ENCODE results near the gene NAALADL1. TPM values are rescaled to one million over a fixed set of nuclear protein-coding genes. Genes with fewer than 3 reads are reported as not detected.

The NAALADL1 gene, protein sequence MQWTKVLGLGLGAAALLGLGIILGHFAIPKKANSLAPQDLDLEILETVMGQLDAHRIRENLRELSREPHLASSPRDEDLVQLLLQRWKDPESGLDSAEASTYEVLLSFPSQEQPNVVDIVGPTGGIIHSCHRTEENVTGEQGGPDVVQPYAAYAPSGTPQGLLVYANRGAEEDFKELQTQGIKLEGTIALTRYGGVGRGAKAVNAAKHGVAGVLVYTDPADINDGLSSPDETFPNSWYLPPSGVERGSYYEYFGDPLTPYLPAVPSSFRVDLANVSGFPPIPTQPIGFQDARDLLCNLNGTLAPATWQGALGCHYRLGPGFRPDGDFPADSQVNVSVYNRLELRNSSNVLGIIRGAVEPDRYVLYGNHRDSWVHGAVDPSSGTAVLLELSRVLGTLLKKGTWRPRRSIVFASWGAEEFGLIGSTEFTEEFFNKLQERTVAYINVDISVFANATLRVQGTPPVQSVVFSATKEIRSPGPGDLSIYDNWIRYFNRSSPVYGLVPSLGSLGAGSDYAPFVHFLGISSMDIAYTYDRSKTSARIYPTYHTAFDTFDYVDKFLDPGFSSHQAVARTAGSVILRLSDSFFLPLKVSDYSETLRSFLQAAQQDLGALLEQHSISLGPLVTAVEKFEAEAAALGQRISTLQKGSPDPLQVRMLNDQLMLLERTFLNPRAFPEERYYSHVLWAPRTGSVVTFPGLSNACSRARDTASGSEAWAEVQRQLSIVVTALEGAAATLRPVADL
- total RNA-seq: 6.1 and 12.3 TPM in 2 replicates

GRCh38 chr11:65058419-65059054 lies at the start of gene NAALADL1:
Gene NAALADL1 (minus strand): TSS chr11:65058553. CDS start chr11:65058521, 32 bp downstream.

DNA sequence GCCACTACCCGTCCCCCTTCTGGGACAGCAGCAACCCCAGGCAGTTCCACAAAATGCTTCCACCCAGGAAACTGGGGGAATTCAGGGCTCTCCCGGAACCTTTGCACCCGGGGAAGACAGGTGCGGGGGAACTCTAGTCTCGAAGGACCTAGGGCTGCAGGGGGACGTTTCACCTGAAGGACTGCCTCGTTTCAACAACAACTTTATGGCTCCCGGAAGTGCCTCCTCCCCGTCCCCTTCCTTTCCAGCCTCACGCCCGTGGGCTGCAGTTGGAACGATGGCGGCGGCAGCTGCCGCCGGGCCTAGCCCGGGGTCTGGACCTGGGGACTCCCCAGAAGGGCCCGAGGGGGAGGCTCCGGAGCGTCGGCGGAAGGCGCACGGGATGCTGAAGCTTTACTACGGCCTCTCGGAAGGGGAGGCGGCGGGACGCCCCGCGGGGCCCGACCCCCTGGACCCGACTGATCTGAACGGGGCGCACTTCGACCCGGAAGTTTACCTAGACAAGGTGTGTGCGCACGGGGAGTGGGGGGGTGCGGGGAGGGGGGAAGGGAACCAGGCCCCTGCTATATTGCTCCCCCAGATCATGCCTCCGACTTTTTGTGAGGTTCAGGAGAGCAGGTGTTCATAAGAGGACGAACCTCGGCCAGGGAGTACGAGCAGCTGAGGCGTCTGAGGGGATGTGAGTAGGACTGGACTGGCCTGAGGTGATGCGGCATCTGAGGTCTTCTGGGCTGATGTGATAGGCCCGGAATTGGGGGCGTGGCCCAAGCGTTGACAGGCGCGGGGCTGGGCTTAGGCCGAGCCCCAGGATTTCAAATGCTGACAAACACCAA lies 37.8 kb upstream of the NAALADL1 start, which contains the start of gene VPS51:
VPS51 (plus strand) TSS at position 241 of the 833 bp plus-strand sequence; CDS start at position 278, 37 bp downstream.

DNA sequence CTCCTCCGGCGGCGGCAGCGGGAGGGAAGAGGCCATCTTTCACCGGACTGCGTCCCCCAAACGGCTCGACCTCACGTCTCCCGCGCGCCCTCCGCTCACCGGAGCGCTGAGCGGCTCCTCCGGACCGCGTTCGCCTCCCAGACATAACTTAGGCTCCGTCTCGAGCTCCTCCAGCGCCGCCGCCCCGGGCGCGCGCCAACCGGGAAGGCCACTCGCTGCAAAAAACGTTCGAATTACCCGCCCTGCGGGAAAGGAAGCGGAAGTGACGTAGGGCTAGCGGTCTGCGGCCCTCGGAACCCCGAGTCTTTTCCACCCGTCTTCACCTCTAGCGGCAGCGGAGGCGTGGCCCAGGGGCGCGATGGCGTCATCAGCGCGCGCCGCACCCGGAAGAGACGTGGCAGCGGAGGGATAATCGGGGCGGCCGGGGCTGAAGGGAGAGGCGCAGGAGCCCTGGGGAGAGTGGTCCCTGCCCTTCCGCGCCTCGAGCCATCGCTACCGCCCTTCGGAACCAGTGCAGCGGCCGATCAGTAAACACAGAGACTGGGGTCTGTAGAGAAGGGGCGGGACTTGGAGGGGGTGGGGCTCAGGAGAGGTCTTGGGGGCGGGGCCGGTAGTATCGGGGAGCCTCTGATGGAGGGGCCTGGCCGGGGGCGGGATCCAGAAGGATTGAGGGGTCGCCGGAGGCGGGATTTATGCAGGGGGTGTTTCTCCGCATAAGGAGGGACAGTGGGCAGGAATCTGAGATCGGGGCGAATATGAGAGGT lies 25.7 kb upstream of the NAALADL1 start, which contains the start of the genes CDCA5 and ZFPL1:
CDCA5 (minus strand) TSS at position 207 of the 764 bp plus-strand sequence; CDS start at position 145, 62 bp downstream.
ZFPL1 (plus strand) TSS at position 389 of the 764 bp plus-strand sequence. CDS start 477 bp downstream, outside the sequence.

DNA sequence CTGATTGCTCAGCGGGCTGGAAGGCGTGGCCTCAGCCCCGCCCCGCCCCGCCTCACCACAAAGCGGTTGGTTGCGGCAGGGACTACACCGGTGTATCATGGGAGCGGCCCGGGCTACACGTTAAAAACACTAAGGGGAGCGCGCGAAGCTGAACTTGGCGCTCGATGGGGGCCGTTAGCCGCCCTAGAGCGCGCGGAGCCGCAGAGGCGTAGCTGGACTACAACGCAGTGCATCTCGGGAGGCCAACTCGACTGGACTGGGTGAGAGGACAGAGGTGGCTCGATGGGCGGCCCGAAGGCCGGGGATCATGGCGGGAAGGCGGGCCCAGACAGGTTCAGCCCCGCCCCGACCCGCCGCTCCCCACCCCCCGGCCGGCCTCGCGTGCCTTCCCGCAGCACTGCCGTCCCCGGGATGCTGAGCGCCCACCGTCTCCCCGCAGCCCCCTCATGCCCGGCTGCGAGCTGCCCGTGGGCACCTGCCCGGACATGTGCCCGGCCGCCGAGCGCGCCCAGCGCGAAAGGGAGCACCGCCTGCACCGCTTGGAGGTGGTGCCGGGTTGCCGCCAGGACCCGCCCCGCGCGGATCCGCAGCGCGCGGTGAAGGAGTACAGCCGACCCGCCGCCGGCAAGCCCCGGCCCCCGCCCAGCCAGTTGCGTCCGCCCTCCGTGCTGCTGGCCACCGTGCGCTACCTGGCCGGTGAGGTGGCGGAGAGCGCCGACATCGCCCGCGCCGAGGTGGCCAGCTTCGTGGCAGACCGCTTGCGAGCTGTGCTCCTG lies 17.3 kb downstream of the NAALADL1 start, which contains the start of gene SAC3D1:
SAC3D1 (plus strand) TSS at position 364 of the 776 bp plus-strand sequence; CDS start at position 447, 83 bp downstream.

DNA sequence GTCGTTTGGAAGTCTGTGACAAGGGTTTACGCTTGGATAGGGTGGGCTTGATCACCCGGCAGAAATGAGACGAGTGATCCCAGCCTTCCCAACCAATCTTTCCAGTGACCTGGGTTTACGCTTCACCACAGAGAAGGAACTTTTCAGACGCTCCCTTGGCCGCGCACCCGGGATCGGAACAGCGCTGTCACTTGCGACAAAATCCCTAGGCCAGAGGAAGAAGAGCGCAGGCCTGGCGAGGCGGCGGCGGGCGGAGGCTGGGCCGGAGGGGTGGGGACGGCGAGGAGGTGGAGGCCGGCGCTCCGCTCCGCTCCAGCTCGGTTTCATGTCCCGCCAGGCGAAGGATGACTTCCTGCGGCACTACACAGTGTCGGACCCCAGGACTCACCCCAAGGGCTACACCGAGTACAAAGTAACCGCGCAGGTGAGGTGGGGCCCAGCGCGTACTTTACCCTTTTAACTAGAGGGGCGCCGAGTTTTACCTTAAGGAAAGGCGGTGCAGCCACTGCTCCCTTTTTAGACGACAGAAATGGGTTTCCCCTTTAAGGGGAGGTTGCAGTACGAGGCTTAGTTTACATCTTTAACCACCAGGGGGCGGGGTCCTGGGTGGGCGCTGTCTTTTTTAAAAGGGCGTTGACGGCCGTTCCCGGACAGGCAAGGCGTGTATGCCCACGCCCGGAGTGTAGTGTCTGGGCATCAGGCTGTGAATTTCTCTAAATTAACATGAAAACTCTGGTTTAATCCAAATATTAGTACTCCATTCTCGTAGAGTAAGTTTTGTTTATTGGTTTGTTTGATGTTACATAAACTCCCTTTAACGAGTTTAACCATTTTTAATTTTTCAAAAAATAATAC lies 30.9 kb downstream of the NAALADL1 start, which contains the start of gene SNX15:
SNX15 (plus strand) TSS at position 227 of the 855 bp plus-strand sequence; CDS start at position 326, 99 bp downstream.

DNA sequence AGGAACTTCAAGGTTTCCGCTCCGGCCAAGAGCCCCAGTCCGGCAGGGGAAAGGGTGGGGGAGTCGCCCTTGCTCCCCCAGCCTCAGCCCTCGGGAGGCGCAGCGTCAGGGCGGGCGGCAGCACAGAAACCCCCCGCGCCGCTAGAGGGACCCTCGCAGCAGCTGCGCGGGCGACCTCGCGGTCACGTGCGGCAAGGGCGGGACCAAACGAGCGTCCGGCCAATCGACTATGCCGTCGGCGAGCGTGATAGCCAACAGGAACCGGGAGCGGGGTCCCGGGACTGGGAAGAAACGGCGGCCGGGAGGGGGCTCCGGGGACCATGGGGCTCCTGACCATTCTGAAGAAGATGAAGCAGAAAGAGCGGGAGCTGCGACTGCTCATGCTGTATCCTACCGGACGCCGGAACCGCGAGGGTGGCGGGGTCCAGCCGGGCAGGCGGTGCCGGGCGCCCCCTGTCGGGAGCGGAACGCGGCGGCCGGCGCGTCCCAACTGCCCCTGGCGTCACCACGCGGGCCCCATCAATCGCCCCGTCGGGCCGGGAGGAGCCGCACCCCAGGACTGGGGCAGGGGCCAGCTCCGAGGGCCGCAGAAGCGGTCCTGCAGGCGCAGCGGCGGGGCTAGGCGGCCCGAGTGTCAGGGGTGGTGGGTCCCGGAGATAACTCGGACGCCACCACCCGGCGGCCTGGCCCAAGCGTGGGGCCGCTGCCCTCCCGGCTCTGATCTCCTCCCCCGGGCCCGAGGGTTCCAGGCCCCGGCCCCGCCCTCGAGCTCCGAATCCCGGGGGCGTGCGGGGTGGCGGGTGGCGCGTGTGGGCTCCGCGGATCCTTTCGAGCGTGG lies 44.2 kb downstream of the NAALADL1 start, which contains the start of gene ARL2:
ARL2 (plus strand) TSS at position 273 of the 838 bp plus-strand sequence; CDS start at position 321, 48 bp downstream.

DNA sequence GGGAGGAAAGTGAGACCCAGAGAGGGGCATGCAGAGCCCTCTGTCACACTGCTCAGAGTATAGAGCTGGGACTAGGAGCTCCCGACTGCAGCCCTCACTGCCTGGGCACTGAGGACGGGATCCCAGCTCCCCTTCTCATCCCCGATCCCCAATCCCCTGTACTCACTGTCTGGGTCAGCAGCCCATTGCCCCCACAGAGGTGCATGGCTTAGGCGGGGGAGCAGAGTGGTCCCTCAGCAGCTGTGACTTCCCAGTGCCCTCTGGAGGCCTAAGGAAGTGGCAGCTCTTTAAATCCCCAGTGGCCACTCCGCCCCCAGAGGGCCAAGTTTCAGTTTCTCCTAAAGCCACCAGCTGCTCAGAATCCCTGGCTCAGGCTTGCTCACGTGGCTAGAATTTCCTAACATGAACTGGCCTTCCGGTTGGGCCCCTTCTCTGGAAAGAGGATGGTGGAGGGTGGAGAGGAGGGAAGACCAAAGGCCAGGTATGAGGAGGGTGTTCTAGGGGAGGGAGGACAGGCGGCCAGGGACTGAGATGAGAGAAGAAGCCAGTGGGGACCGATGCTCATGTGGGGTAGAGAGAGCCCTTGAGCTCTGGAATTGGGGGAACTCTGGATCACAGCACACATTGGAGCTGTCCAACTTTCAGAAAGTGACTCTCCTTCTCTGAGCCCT lies 61.5 kb downstream of the NAALADL1 start, which contains the start of gene BATF2:
BATF2 (minus strand) TSS at position 262 of the 671 bp plus-strand sequence; CDS start at position 205, 57 bp downstream.

Other genes with a start within 250 kb of the NAALADL1 start
- 15.1 and 19.8 TPM in 2 replicates for gene MEN1, start 248.0 kb downstream of the NAALADL1 start, total RNA-seq
- gene CDC42BPG, start 213.9 kb downstream of the NAALADL1 start, total RNA-seq: 0.09 and 0.18 TPM in 2 replicates
- gene EHD1, start 179.9 kb downstream of the NAALADL1 start, total RNA-seq: 99.0 and 121 TPM in 2 replicates
- gene ATG2A, start 141.3 kb downstream of the NAALADL1 start, total RNA-seq: 8.3 and 11.4 TPM in 2 replicates
- 5.6 and 14.5 TPM in 2 replicates for gene PPP2R5B, start 133.9 kb downstream of the NAALADL1 start, total RNA-seq
- gene GPHA2, start 122.7 kb downstream of the NAALADL1 start, total RNA-seq: not detected in 2 replicates
- not detected in 2 replicates for gene MAJIN, start 86.4 kb downstream of the NAALADL1 start, total RNA-seq
- gene BATF2, start 61.6 kb downstream of the NAALADL1 start, total RNA-seq: 0.36 and 0.75 TPM in 2 replicates
- 88.1 and 122 TPM in 2 replicates for gene ARL2, start 44.4 kb downstream of the NAALADL1 start, total RNA-seq
- gene SNX15, start 31.1 kb downstream of the NAALADL1 start, total RNA-seq: 11.2 and 14.8 TPM in 2 replicates
- gene SAC3D1, start 17.3 kb downstream of the NAALADL1 start, total RNA-seq: 9.9 and 11.4 TPM in 2 replicates
- 4.2 and 7.7 TPM in 2 replicates for gene CDCA5, start 25.5 kb upstream of the NAALADL1 start, total RNA-seq
- gene ZFPL1, start 25.7 kb upstream of the NAALADL1 start, total RNA-seq: 25.0 and 28.2 TPM in 2 replicates
- gene VPS51, start 37.7 kb upstream of the NAALADL1 start, total RNA-seq: 193 and 216 TPM in 2 replicates
- gene TM7SF2, start 53.3 kb upstream of the NAALADL1 start, total RNA-seq: 8.0 and 10.9 TPM in 2 replicates
- gene ZNHIT2, start 59.1 kb upstream of the NAALADL1 start, total RNA-seq: 7.1 and 9.4 TPM in 2 replicates
- 535 and 549 TPM in 2 replicates for gene FAU, start 63.6 kb upstream of the NAALADL1 start, total RNA-seq
- 31.3 and 37.8 TPM in 2 replicates for gene MRPL49, start 63.8 kb upstream of the NAALADL1 start, total RNA-seq
- 5.5 and 12.2 TPM in 2 replicates for gene SYVN1, start 76.0 kb upstream of the NAALADL1 start, total RNA-seq
- not detected in 2 replicates for gene SPDYC, start 111.7 kb upstream of the NAALADL1 start, total RNA-seq
- 81.0 and 91.3 TPM in 2 replicates for gene CAPN1, start 123.4 kb upstream of the NAALADL1 start, total RNA-seq
- 5.9 and 6.7 TPM in 2 replicates for gene POLA2, start 203.4 kb upstream of the NAALADL1 start, total RNA-seq